HG02970 (cell line): ENCODE measurements around the gene CLTB.
"Not testable (repeated sequence)": the region's sequence is repeated elsewhere in the genome, so short reads cannot be mapped to it uniquely, and the experiment has no call there.

Experiments used
- ATAC-seq: cut with Tn5 transposase; IDR thresholded peaks from one replicate; pipeline ENCODE4 v1.9.1; 2021; ENCODE audit warnings: mild to moderate bottlenecking, moderate library complexity, moderate number of reproducible peaks; ENCODE audit not compliant: unreplicated experiment, low FRiP score

CLTB gene

GRCh38 chr5:176429972-176430371 is 13.6 kb upstream of the CLTB start:
- no peak for ATAC-seq

- no peak for ATAC-seq
Observed at GRCh38 chr5:176427971-176428370, 11.6 kb upstream of the CLTB start.

- ATAC-seq: no peak
Observed at GRCh38 chr5:176426876-176427275, 10.5 kb upstream of the CLTB start.

GRCh38 chr5:176425791-176426190 is 9.5 kb upstream of the CLTB start:
- ATAC-seq: no peak

- no peak for ATAC-seq
Observed at GRCh38 chr5:176425138-176425537, 8.8 kb upstream of the CLTB start.

- ATAC-seq: no peak
Observed at GRCh38 chr5:176424181-176424580, 7.8 kb upstream of the CLTB start.

GRCh38 chr5:176420972-176421544 is 4.7 kb upstream of the CLTB start:
- ATAC-seq: no peak

GRCh38 chr5:176420086-176420485 is 3.7 kb upstream of the CLTB start:
- no peak for ATAC-seq

- no peak for ATAC-seq
Observed at GRCh38 chr5:176418251-176418650, 1.9 kb upstream of the CLTB start.

GRCh38 chr5:176416965-176417364 is 626 bp upstream of the CLTB start:
- no peak for ATAC-seq

GRCh38 chr5:176415240-176415951 is 943 bp downstream of the CLTB start:
- ATAC-seq: no peak

- no peak for ATAC-seq
Observed at GRCh38 chr5:176414704-176415103, 1.6 kb downstream of the CLTB start.

GRCh38 chr5:176413709-176414191 is 2.6 kb downstream of the CLTB start:
- no peak for ATAC-seq

GRCh38 chr5:176413255-176413565 is 3.1 kb downstream of the CLTB start:
- no peak for ATAC-seq

- no peak for ATAC-seq
Observed at GRCh38 chr5:176412517-176413254, 3.7 kb downstream of the CLTB start.

GRCh38 chr5:176410486-176411180 is 5.7 kb downstream of the CLTB start:
- ATAC-seq: no peak

GRCh38 chr5:176409765-176410164 is 6.6 kb downstream of the CLTB start:
- no peak for ATAC-seq

GRCh38 chr5:176408590-176408989 is 7.7 kb downstream of the CLTB start:
- no peak for ATAC-seq

GRCh38 chr5:176408252-176408573 is 8.1 kb downstream of the CLTB start:
- ATAC-seq: not testable (repeated sequence)

- ATAC-seq: no peak
Observed at GRCh38 chr5:176407456-176408251, 8.7 kb downstream of the CLTB start.
